NCI-H460 (cell line): ENCODE measurements around the gene VKORC1. TPM values are rescaled to one million over a fixed set of nuclear protein-coding genes. Genes with fewer than 3 reads are reported as not detected.
"Not testable (repeated sequence)": the region's sequence is repeated elsewhere in the genome, so short reads cannot be mapped to it uniquely, and the experiment has no call there.

Source experiments
- DNase-seq: peaks from one replicate; pipeline ENCODE4 v3.0.0-alpha.2; 2016; ENCODE audit warnings: low read depth; ENCODE audit errors: extremely low read depth
- polyA plus RNA-seq: library from polyadenylated mRNA; depleted of rRNA; stranded (reverse); fragments of >200 nt; gene quantifications from 2 replicates; pipeline ENCODE4 v1.2.3, GENCODE V29; 2014; cell fraction: nucleus; rRNA removed
- total RNA-seq: library from RNA; depleted of rRNA; stranded (reverse); fragments of >200 nt; shearing (Covaris generic); gene quantifications from 2 replicates; pipeline ENCODE4 v1.2.3, GENCODE V29; 2014; rRNA removed

The VKORC1 gene
- total RNA-seq, result 138 and 148 TPM in 2 replicates
- polyA plus RNA-seq, result 152 and 174 TPM in 2 replicates

DNA sequence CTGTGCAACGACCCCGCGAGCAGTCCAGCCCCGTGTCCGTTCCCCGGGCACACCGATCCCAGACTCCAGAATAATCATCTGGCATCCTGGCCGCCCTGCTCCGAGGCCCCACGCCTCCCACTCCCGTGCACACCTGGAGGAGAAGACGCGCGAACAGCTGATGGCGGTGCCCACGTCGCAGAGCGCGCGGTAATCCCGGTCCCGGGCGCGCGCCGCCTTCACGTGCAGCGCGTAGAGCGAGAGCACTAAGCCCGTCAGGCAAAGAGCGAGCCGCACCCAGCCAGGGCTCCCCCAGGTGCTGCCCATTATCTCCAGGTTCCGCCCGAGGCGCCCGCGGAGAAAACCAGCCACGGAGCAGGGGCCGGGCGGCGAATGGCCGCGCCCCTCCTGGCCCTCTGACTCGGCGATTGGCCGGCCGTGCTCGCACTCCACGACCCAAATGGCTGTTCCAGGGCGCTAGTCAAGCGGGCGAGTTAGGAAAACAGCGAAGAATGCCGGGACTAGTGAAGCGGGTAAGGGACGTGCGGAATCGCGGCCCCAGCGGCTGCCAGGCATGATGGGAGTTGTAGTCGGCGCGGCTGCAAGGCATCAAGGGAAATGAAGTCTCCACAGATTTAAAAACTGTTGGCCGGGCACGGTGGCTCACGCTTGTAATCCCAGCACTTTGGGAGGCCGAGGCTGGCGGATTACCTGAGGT, at the start of gene VKORC1:
Gene VKORC1 (minus strand): TSS at position 374 of the 697 bp plus-strand sequence. CDS start 68 bp downstream, at position 306.
- peak; percentile 98 for DNase-seq

DNA sequence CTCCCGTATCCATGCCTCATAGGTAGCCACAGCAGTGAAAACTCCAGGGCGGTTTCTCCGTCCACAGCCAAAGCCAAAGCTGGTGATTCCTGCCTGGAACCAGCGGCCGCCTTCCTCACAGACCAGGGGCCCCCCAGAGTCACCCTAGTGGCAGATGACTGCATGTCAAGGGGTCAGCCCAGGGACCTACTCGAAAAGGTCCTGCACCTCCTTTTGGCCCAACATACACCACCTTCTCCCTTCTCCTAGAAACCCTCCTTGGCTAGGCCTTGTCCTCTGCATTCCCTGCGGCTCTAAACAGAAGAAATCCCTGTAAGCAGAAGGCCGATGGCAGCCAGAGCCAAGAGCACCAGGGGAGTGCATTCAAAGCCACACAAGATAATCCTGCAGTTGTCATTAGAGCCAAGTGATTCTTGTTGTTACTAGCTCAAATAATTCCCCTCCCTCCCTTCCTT, 49.1 kb upstream of the VKORC1 start:
- no peak for DNase-seq

DNA sequence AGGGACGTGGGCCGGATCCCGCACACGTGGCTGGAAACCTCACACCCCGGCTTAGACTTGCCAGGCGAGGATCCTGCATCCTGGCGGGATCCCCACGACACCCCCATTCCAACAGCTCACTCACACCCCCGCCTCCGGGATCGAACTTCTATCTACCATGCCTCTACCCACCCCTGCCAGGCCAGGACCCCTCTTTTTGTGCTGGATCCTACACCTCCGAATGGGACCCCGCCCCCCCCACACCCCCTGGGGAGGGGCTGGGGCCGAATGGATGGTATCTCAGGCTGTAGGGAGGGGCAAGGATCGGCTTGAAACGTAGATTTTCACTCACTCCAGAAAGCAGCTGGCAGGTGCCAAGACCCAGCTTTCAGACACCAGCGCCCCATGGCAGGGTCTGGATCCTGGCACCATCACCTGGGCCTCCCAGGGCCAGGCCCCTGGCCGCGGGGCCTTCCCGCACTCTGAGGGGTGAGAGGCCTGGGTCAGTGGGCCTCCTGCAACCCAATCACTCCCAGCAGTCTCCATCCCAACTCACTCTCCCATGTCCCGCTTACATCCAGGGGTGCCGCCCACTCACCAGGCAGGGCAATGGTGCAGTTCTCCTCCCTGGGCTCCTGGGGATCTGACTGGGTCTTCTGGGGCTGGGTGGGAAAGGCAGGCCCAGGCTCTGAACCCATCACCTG, 48.6 kb upstream of the VKORC1 start:
- no peak for DNase-seq

DNA sequence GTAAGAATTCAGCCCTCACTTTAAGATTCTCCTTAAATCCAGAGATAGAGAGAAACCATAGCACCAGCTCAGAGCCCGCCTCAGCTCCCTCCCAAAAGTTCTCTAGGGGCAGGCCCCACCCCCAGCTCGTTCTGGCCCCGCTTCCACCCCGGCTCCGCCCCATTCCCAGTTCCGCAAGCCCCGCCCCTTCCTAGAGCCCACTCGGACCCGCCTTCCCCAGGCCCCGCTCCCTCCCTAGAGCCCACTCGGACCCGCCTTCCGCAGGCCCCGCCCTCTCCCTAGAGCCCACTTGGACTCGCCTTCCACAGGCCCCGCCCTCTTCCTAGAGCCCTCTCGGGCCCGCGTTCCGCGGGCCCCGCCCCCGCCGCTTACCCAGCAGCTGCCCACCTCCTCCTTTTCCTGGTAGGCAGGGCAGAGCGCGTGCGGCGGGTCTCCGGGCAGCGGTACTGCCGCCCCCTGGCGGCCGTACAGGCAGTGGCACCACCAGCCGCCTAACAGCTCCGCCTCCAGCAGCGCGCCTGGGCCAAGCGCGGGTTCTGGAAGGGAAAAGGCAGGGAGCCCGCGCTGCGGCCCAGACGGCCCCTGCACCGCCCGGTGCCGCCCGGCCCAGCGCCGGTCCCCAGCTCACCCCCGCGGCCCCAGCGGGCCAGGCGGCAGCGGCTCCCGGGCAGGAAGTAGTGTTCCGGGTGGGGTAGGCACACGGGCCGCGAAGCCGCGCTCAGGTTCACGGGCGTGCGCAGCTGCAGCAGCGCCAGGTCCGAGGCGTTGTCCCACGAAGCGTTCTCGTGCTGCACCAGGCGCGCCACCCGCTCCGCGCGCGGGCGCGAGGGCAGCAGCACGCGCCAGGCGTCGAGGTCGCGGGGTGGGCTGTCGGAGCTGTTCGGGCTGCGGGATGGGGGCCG, 47.8 kb upstream of the VKORC1 start:
- peak; percentile 99 for DNase-seq

DNA sequence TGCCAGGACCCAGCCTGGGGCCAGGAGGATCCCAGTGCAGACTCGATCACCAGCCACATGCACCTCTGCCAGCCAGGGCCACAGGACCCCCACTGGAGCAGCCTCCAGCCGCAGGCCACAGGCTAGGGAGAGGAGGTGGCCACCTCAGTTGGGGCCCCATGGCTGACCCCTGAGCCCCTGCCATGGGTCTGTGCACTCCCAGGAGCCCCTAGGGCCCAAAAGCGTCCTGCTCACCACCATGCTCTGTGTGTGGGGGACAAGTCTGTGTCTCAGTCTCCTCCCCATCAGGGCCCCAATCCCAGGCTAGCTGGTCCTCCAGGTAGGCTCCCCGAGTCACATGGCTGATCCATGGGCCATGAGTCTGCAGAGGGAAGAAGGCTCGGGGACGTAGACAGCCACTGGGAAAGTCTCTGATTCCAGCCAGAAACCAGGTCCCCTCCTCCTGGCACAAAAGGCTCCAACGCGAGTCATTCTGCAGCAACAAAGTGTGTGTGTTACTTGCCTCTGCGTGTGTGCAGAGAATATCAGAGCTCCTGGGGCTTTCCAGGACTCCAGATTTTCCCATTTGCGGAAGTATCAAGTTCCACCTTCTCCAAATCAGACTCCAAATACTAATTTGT, 47.0 kb upstream of the VKORC1 start:
- DNase-seq, result no peak

DNA sequence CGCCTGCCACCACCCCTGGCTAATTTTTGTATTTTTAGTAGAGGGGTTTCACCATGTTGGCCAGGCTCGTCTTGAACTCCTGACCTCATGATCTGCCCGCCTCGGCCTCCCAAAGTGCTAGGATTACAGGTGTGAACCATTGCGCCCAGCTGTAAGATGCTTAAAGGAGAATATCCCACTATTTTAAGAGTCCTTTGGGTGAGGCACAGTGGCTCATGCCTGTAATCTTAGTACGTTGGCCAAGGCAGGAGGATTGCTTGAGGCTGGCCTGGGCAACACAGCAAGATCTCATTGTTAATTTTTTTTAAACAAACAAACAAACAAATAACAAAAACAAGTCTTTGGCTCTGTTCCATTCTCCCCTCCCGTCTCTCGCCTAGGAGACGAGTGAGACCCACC, 46.5 kb upstream of the VKORC1 start:
- DNase-seq, result not testable (repeated sequence)

DNA sequence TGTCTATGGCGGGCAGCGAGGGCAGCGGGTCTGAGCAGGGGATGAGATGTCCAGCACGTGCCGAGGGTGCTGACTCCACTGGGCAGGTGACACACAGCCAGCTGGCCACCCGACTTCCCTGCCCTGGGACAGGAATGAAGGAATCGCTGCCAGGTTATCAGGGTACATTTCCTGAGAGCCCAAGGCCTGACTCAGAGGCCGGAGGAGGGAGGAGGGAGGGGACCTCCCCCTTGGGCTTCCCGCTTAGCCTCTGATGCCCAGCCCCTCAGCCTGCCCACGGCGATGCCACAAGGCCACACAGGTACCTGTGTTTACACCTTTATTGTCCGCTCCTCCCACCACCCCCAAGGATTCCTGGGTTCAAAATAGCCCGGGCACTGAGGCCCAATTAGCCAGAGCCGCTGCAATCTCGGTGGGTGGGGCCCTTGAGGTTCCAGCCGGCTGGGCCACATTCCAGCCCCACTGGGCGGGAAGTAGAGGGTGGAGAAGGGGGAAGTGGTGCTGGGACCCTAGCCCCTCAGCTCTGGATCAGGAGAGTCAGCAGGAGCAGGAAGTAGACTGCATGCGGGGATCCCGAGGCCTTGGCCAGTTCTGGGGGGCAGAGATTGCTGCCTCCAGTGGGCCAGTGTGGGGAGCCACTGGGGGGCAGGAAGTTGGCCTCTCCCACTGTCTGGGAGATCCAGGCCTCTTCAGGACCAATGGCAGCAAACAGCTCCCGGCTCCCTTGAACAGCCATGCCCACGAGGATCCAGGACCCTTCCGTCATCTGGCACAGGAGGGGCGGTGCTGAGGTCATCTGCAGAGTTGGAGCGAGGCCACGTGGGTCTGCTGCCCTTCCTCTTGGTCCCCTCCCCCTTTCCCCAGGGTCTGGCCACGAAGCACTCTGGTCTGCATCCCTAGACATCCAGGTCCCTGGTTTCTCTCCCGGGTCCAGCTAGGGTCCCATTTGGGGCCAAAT, 44.3 kb upstream of the VKORC1 start:
- peak; percentile 13 for DNase-seq

DNA sequence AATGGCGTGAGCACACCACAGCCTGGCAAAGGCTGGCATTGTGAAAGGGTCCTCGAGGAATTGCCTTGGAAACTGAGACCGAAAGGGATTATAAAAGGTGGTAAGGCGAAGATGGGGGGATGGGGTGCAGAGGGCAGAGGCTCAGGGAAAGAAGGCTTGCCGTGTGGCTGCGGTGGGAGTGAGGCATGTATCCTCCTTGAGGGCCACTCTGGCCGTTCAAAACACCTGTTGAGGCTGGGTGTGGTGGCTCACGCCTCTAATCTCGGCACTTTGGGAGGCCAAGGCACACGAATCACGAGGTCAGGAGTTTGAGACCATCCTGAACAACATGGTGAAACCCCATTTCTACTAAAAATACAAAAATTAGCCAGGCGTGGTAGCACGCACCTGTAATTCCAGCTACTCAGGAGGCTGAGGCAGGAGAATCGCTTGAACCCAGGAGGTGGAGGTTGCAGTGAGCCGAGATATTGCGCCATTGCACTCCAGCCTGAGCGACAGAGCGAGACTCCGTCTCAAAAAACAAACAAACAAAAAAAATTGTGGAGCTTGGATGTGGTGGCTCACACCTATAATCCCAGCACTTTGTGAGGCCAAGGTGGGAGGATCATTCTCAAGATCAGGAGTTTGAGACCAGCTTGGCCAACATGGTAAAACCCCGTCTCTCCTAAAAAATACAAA, 42.4 kb upstream of the VKORC1 start:
- not testable (repeated sequence) for DNase-seq

DNA sequence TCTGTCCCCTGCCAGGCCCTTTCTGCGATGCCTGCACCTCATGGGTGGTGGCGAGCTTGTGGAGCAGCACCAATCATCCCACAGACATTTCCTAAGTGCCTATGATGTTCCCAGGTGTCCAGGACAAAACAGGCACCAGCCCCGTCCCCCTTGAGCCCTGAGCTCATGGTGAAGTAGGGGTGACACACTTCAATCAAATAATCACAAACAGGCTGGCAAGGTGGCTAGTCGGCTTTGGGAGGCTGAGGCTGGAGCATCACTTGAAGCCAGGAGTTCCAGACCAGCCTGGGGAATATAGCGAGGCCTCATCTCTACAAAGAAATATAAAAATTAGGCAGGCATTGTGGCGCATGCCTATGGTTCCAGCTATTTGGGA, 41.7 kb upstream of the VKORC1 start:
- DNase-seq, result no peak

DNA sequence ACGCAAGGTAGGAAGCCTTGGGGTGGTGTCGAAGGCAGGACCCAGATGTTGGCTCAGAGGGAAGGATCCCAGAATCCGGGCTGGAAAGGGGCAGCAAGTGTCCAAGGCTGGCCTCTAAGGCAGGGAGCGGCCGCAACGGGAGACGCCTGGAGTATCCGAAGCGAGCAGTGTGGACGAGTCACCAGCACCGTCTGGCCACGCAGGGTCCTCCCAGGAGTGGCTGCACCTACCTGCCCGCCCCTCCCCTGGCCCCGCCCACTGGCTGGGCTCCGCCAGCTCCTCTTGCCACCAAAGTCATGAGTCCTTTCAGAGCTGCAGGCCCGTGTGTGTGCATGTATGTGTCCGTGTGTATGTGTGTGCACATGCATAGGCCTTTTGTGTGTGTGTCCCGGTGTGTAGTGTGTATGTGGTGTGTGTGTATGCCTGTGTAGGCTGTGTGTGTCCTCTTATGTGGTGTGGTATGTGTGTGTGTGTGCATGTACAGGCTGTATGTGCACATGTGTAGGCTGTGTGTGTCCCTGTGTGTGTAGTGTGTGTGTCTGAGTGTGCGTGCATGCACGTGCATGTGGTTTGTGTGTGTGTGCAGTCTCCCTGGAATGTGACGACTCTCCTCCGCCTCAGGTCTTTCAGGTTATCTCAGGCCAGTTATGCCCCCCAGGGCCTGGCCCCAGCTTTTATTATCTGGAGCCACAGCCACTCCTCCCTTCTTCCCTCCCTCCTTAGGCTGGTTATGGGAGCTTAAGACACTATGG, 41.1 kb upstream of the VKORC1 start, which contains the start of gene PRSS8:
Gene PRSS8 (minus strand): TSS at position 193 of the 752 bp plus-strand sequence. CDS start 229 bp downstream, outside the sequence.
- DNase-seq, result no peak

DNA sequence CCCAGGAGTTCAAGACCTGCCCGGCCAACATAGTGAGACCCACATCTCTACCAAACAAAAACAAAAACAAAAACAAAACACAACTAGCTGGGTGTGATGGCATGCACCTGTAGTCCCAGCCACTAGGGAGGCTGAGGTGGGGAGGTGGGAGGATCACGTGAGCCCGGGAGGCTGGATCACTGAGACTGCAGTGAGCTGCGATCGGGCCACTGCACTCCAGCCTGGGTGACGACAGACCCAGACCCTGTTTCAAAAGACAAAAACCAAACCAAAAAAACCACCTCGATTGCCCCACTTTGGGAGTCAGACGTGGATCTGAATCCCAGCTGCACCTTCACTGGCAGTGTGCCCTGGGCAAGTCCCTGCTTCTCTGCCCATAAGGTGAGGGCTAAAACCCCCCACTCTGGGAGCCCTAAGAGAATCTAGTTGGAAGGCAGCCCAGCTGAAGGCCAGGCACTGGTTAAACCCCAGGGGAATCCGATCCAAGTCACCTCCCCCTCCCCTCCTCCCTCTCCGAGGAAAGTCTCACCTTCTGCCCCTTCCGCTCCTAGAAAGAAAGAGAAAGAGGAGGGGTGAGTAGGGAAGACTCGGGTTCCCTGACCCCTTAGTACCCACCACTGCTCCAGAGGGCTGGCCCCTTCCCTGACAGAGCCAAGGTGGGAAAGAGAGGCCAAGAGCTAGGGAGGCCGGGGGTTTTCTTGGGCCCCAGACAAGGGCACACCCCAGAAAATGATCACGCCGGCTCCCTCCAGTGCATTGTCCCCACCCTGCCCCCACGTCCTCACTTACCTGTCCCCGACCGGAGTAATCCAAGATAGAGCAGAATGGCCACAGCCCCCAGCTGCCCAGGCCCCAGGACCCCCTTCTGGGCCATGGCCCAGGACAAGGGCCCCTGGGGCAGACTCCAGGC, 40.3 kb upstream of the VKORC1 start:
- DNase-seq, result no peak

DNA sequence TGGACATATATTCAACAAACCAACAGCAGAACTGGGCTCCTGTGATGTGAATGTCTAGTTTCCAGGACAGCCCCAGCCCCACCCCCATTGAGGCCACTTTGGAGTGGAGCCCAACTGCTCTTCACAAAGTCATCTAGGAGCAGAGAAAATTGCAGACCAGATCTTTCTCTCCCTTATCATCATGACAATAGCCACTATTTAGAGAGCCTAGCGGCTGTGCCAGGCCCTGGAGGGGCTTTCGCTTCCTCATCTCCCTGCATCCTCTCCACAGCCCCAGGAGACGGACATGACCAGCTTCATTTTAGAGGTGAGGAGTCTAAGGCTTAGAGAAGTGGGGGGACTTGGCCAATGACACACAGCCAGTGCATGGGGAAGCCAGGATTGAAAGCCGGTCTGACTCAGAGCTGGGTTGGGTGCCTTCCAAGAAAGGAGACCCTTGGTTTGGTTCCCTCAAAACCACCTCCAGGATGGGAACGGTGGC, 39.5 kb upstream of the VKORC1 start:
- DNase-seq, result no peak

DNA sequence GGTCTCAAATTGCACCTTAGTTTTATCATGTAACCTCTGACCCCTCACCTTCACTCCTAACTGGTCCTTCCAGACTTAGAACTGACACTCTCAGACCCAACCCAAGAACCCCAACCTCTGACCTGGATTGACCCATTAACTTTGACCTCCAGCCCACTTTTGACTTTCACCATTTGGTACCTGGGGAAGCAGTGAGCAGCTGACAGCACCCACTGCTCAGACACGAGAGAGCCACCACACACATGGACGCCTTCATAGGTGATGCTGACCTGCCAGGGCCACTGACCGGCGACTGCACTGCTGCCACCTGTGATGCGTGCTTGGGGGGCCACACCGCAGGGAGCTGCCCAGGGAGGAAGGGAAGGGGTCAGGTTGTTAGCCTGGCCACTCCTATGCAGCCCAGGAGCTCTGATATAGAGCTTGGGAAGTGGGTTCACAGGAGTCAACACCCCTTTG, 38.5 kb upstream of the VKORC1 start:
- no peak for DNase-seq

DNA sequence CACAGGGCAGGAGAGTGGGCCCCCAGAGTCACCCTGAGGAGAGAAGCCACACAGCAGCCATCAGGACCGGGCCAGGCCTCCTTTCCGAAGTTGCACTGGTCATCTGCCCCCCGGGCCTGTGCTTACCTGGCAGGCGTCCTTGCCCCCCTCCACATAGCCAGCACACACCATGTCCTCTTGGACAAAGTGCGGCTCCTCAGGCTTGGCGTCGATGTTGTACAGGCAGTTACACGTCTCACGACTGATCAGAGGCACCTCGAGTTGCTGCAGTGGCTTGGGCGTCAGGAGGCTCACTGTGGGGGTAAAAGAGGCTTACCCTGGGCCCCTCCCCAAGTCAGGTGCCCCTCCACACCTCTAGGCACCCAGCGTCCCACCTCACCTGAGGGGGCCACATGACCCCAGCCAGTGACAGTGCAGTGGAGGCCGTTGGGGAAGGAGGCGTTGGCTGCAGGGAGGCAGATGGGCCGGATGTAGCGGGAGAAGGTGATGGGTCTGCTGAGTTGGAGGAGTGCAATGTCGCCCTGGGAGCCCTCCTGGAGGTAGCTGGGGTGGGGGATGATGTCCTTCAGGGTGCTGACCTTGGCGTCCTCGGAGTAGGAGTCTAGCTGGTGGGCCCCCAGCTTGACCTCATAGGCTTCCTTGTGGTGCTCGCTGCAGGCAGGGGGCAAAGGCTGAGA, 37.8 kb upstream of the VKORC1 start:
- DNase-seq, result no peak

DNA sequence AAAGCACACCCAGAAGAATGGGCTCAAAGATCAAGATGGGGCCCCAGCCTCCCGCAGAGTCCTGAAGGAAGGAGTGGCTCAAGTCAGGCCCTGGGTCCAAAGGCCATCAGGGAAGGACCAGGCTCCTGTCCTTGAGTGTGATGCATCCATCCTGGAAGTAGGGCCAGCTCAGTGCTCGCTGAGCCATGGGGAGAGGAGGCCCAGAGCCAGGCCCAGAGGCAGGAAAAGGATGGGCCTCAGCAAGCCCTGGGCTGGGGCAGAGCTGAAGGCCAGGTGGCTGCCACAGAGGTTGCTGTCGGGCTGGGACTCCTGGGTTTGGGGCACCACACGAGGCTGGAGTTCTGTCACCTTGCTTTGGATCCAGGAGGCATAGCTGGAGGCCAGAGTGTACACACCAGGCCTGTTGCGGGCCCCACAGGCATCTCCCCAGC, 37.3 kb upstream of the VKORC1 start:
- DNase-seq, result no peak

DNA sequence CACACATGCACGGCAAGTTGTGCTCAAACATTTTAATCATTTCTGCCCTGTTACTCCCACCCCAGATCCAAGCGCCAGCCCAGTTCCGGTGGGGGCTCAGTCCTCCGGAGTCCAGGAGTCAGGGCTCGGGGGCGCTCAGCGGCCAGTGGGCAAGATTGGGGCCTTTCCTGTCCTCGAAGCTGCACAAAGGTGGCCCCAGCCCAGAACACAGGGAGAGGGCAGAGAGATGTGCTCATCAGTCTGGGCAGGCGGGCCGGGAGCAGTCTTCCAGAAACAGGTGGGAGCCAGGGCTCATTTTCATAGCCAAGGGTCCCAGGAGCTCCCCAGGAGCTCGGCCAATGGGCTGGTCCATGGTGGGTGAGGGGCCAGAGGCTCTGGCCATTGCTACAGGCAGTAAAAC, 36.8 kb upstream of the VKORC1 start:
- no peak for DNase-seq
